K562 (cell line): ENCODE measurements around the gene FSTL4. TPM values are rescaled to one million over a fixed set of nuclear protein-coding genes. Genes with fewer than 3 reads are reported as not detected.

Source experiments
- ATAC-seq: fragments of 200-7000 bp; cut with Tn5 transposase; 3 replicates; pipeline ENCODE4 v1.9.1; 2020; ENCODE audit warnings: moderate library complexity
- BruUV-seq: library from RNA; stranded (reverse); fragments of 400-500 nt; replicated peaks from 2 replicates; lab custom pipeline; 2021; lab: Mats Ljungman, UMichigan
- CTCF ChIA-PET: fragments of 300-600 bp; formaldehyde crosslinking; extraction: SDS; loops from one replicate; lab custom pipeline; 2021; ENCODE audit warnings: low intra/inter-chr PET ratio; lab: Yijun Ruan, JAX
- POLR2A ChIA-PET: fragments of 300-600, 350-650 bp; sonication (Branson Sonifier 250); formaldehyde crosslinking; extraction: SDS; loops from one replicate; lab custom pipeline; 2021; ENCODE audit warnings: antibody characterized with exemption, inconsistent platforms; lab: Yijun Ruan, JAX
- DNase-seq, 4 experiments: peaks; one replicate each; pipeline versions ENCODE4 v3.0.0 to v3.0.0-alpha.2; 2011 to 2018; ENCODE audit warnings: low spot score in 3 of 4, mixed read lengths in 3 of 4; ENCODE audit errors: extremely low read depth in 1 of 4
- FAIRE-seq: peaks from 2 replicates; lab custom pipeline; 2011; peaks lifted over from hg19 to GRCh38; lab: Jason Lieb, UNC
- H2AFZ ChIP-seq: 2 replicates; pipeline ENCODE4 v1.6.0; 2011; ENCODE audit warnings: low read depth, low read length, control low read depth, inconsistent platforms
- H3K27ac ChIP-seq: fragments of 200-600 bp; 3 replicates; pipeline ENCODE4 v1.8.0; 2011; ENCODE audit warnings: low read depth, mild to moderate bottlenecking, control low read depth, inconsistent platforms, low read length, moderate library complexity, mixed read lengths; ENCODE audit errors: extremely low read depth
- H3K27me3 ChIP-seq, 2 experiments: fragments of 300-600 bp in 1 of 2; 2 replicates in 1 of 2; 3 replicates in 1 of 2; pipeline versions ENCODE4 v1.6.0 to v1.8.0; 2011; ENCODE audit warnings: inconsistent platforms in 2 of 2, low read length in 2 of 2, mild to moderate bottlenecking in 1 of 2, mixed read lengths in 1 of 2, moderate library complexity in 1 of 2; ENCODE audit not compliant: control insufficient read depth in 2 of 2, insufficient read depth in 2 of 2
- H3K36me3 ChIP-seq: fragments of 300-600 bp; 3 replicates; pipeline ENCODE4 v1.8.0; 2011; ENCODE audit warnings: mild to moderate bottlenecking, low read length, inconsistent platforms; ENCODE audit not compliant: control insufficient read depth, insufficient read depth
- H3K4me1 ChIP-seq, 2 experiments: fragments of 200-600 bp in 1 of 2; replicated peaks in 1 of 2; 2 replicates in 1 of 2; 3 replicates in 1 of 2; pipeline versions ENCODE4 v1.5.1 to v1.8.0; 2011; ENCODE audit warnings: inconsistent platforms in 2 of 2, low read length in 2 of 2, mild to moderate bottlenecking in 1 of 2, mixed read lengths in 1 of 2, moderate library complexity in 1 of 2; ENCODE audit not compliant: control insufficient read depth in 2 of 2, insufficient read depth in 2 of 2
- H3K4me2 ChIP-seq: 2 replicates; pipeline ENCODE4 v1.6.1; 2011; ENCODE audit warnings: low read length, control low read depth, inconsistent platforms, mixed read lengths; ENCODE audit not compliant: insufficient read depth
- H3K4me3 ChIP-seq: fragments of 200-600 bp; sonication (generic), shearing (Covaris generic); 2 replicates; pipeline ENCODE4 v1.5.1; 2016; ENCODE audit warnings: control low read depth, inconsistent platforms
- H3K79me2 ChIP-seq: fragments of 200-600 bp; 3 replicates; pipeline ENCODE4 v1.8.0; 2011; ENCODE audit warnings: low read length, inconsistent platforms; ENCODE audit not compliant: control insufficient read depth, insufficient read depth
- H3K9ac ChIP-seq, 2 experiments: 2 replicates each; pipeline versions ENCODE4 v1.6.0 to v1.6.1; 2011; ENCODE audit warnings: low read depth in 2 of 2, low read length in 2 of 2, control low read depth in 1 of 2, inconsistent platforms in 1 of 2, mild to moderate bottlenecking in 1 of 2, mixed read lengths in 1 of 2; ENCODE audit not compliant: insufficient read depth in 1 of 2
- H3K9me1 ChIP-seq: one replicate; pipeline ENCODE4 v1.6.0; 2011; ENCODE audit warnings: inconsistent platforms, mild to moderate bottlenecking, low read length, moderate library complexity; ENCODE audit not compliant: control insufficient read depth, insufficient read depth
- H3K9me3 ChIP-seq: replicated peaks from 2 replicates; pipeline ENCODE4 v1.5.1; 2011; ENCODE audit warnings: low read depth, low read length, inconsistent platforms; ENCODE audit not compliant: control insufficient read depth, insufficient read depth
- H4K20me1 ChIP-seq: replicated peaks from 2 replicates; pipeline ENCODE4 v1.6.1; 2011; ENCODE audit warnings: low read length, inconsistent platforms, mixed read lengths; ENCODE audit not compliant: control insufficient read depth, insufficient read depth
- BCL6 ChIP-seq: fragments of 250-450 bp; sonication (Bioruptor Pico); IDR thresholded peaks from 2 replicates; pipeline ENCODE4 v1.4.0; 2020
- MCM2 ChIP-seq: fragments of 450-650 bp; IDR thresholded peaks from 2 replicates; pipeline ENCODE4 v1.6.1; 2017; ENCODE audit warnings: low read depth, mild to moderate bottlenecking
- NRF1 ChIP-seq, 2 experiments: fragments of 450-650 bp; IDR thresholded peaks in 1 of 2; conservative IDR thresholded peaks in 1 of 2; 2 replicates each; pipeline ENCODE4 v1.6.1; 2014; ENCODE audit warnings: mild to moderate bottlenecking in 2 of 2
- SREBF2 ChIP-seq: sonication (generic); formaldehyde crosslinking; IDR thresholded peaks from 2 replicates; pipeline ENCODE4 v1.4.0; 2020; ENCODE audit warnings: mild to moderate bottlenecking, missing genetic modification reagents
- TARDBP ChIP-seq: fragments of 450-650 bp; IDR thresholded peaks from 2 replicates; pipeline ENCODE4 v1.6.1; 2016
- WGBS: fragments of 100-300 bp; shearing (Covaris generic); methylation state at CpG from one replicate; pipeline ENCODE4 v1.1.6; 2016; ENCODE audit warnings: low coverage, mixed read lengths; ENCODE audit not compliant: insufficient coverage; ENCODE audit errors: missing lambda C conversion rate; 5-methylcytosine and 5-hydroxymethylcytosine counted together
- in situ Hi-C: fragments of 300-500 bp; cut with MboI; formaldehyde crosslinking; loops from 4 replicates; pipeline ENCODE4 v1.15.0; 2018; ENCODE audit warnings: inconsistent platforms, mixed read lengths
- intact Hi-C: fragments of 100-400 bp; cut with micrococcal nuclease; formaldehyde crosslinking; loops from 2 replicates; pipeline ENCODE4 v1.14.2; 2022
- polyA plus RNA-seq, 8 experiments: library from polyadenylated mRNA; depleted of rRNA in 4 of 8; stranded (reverse) in 5 of 8; unstranded in 3 of 8; fragments of >200 nt; fragmentation: Nextera tagmentation in 2 of 8; fragmentation: Illumina TruSeq in 1 of 8; extraction: Ambion mirVana in 2 of 8; extraction: Trizol in 1 of 8; gene quantifications; 2 replicates each; pipeline versions ENCODE4 v1.2.1 to v1.2.3, GENCODE V29; 2011 to 2014; ENCODE audit warnings: inconsistent platforms in 1 of 8, missing spikeins in 1 of 8
- total RNA-seq, 7 experiments: library from RNA; depleted of rRNA in 6 of 7; stranded (reverse); fragments of >200 nt in 6 of 7; fragmentation: Illumina TruSeq in 2 of 7; extraction: Trizol in 2 of 7; gene quantifications; 2 replicates each; pipeline versions ENCODE4 v1.2.1 to v1.2.3, GENCODE V29; 2011 to 2021; ENCODE audit warnings: low replicate concordance in 1 of 7

Gene FSTL4
- total and polyA plus RNA-seq, 9 of the 15 experiments (the other 6 are each of a cell fraction or from before 2014, with no cell fraction given): 0.08 to 0.18 (median 0.10) TPM; not detected in 5

DNA sequence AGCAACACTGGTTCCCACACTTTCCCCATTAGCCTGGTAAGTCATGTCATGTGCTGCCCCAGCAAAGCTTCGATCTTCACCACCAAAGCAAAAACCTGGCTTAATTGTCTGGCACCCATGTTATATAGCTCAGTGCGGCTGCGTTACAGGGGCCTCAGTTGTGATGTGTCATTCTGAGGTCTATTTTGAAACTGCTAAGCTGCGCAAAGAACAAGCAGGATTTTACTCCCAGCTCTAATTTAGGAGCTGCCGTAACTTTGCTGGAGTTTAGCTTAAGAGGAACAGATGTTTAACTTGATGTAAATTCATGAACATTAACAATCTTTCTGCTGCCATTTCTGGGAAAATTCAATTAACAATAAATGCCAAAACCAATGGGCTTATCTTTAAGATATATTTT is 286.5 kb downstream of the FSTL4 start:
- DNase-seq (no peak), ATAC-seq (no peak), FAIRE-seq (no peak)
- Histone ChIP-seq H2AFZ (no peak overlapping the region), H3K4me3 (no peak overlapping the region), H3K36me3 (no peaks in the 10 kb centered on the region), H3K4me1 (no peaks in the 10 kb centered on the region), H3K27ac (no peak overlapping the region), H3K9me1 (no peaks in the 10 kb centered on the region), H3K4me2 (no peak overlapping the region), H4K20me1 (peaks cover 10% of the 10 kb centered on the region; the same call in 1 of the 2 replicates), H3K9ac (no peak overlapping the region), H3K27me3 (peaks cover 19 to 83% of the 10 kb centered on the region in 2 experiments), H3K9me3 (no peaks in the 10 kb centered on the region), H3K79me2 (no peaks in the 10 kb centered on the region)
- TF ChIP-seq NRF1 (conservative IDR thresholded peaks at IDR 0.05 in 1 of 2, IDR thresholded peaks at IDR 0.05 in 1 of 2) (peak in 1 of 2 experiments; percentile 29; a peak in 1 of 4 replicates), MCM2 (no peak), SREBF2 (no peak), TARDBP (no peak)
- ChIA-PET POLR2A (interaction anchor here (0.7 to 1.6 kb wide), 4 partner anchors 60 to 576 kb away, joined by 3 to 5 read pairs (median 3); no protein-coding TSS in a partner anchor), CTCF (no interaction called here)
- in situ Hi-C loops (no loop called here), intact Hi-C loops (no loop called here)
- BruUV-seq: no TSS peak
- 8% methylated on average over 5 of the region's 5 CpGs for WGBS

DNA sequence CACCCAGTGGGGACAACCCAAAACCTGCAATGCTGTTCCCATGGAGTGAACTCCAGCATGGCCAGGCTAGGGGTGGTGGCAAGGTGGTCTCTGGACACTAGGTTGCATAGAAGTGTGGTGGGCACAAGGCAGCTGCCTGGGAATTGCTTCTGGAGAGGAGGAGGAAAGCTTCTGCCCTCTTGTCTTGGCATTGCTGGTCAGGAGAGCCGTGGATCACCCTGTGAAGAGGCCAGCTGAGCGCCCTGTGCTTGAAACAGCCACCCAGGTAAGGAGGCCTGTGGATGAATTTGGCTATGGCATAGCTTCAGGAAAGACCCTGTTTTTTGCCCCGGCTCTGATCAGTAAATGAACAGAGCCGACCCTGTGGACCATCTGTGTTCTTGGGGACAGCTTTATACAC is 287.4 kb downstream of the FSTL4 start:
- Histone ChIP-seq H3K4me1 (no peaks in the 10 kb centered on the region), H3K27ac (no peak overlapping the region), H3K9me3 (no peaks in the 10 kb centered on the region), H3K27me3 (peaks cover 17 to 75% of the 10 kb centered on the region in 2 experiments), H4K20me1 (peaks cover 10% of the 10 kb centered on the region; the same call in 1 of the 2 replicates), H3K36me3 (no peaks in the 10 kb centered on the region), H3K79me2 (no peaks in the 10 kb centered on the region), H2AFZ (no peak overlapping the region), H3K9me1 (no peaks in the 10 kb centered on the region), H3K4me2 (no peak overlapping the region), H3K9ac (no peak overlapping the region), H3K4me3 (no peak overlapping the region)
- no peak for DNase-seq
- ChIA-PET POLR2A (interaction anchor here (1.6 kb wide), 1 partner anchor 211 kb away, joined by 5 read pairs; no protein-coding TSS in a partner anchor), CTCF (no interaction called here)
- no TSS peak for BruUV-seq
- FAIRE-seq: no peak
- intact Hi-C loops: no loop called here
- no peak for ATAC-seq
- in situ Hi-C loops: no loop called here
- 0% methylated on average over 4 of the region's 4 CpGs for WGBS
- TF ChIP-seq BCL6: no peak
